Measurements from ENCODE around the gene MMP24OS. TPM values are rescaled to one million over a fixed set of nuclear protein-coding genes. Genes with fewer than 3 reads are reported as not detected.

MMP24OS gene
- total and polyA plus RNA-seq, 2 donors (not counting 1 experiment from before 2014, with no cell fraction given) = 36.3 to 57.0 TPM

DNA sequence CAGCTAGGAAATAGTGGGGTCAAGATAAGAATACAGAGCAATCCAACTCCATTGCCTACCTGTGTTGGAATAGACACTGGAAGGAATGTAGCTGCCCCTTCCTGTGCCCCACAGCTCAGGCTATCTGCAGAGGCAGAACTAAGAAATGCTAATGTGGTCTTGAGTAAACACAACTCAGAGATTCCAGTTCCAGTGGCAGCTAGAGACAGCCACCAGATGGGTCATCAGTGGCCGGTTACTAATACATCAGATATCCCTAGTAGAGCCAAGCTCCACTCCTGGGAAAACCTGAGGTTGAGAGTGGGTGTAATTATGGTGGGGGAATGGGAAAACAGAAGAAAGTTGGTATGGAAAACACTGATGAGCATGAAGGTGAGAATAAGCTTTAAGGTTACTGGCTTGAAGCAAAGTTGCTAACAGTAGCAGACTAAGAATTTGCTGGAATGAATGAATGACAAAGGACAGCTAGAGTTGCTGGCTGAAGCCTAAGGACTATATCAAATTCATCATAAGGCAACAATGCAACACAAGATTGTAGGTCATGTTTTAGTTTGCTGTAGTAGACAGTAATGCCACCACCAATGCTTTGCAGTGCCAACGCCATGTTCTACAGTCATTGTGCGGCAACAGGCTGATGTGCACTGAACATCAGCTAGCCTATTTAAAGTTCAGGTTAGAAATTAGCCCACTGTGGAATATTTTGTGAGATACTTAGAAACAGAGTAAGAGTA is 42.6 kb upstream of the MMP24OS start:
- intact Hi-C loops (cut with micrococcal nuclease) = no loop called here
- H3K9me3 Mint-ChIP-seq (ENCODE audit: insufficient read depth) = no peaks in the 10 kb centered on the region
- Histone ChIP-seq H3K9ac (ENCODE audit: low read length) (no peak overlapping the region), H2AFZ (ENCODE audit: insufficient read depth, low read depth, low read length, poor library complexity, severe bottlenecking) (no peak overlapping the region), H3K36me3 (replicated peaks in 1 of 2; ENCODE audit: control extremely low read depth in 1 of 2, control insufficient read depth in 1 of 2, extremely low read depth in 1 of 2, insufficient read depth in 2 of 2, low read length in 1 of 2) (peaks cover 0 to 7% of the 10 kb centered on the region in 2 experiments), H3K27me3 (replicated peaks in 1 of 4; ENCODE audit: control extremely low read depth in 1 of 4, control insufficient read depth in 3 of 4, insufficient read depth in 4 of 4, low read length in 3 of 4) (no peaks in the 10 kb centered on the region), H3K9me3 (ENCODE audit: control extremely low read depth in 1 of 3, control insufficient read depth in 2 of 3, insufficient read depth in 1 of 3, low read length in 2 of 3) (no peaks in the 10 kb centered on the region), H3K4me1 (ENCODE audit: control insufficient read depth in 2 of 2, insufficient read depth in 2 of 2, low read length in 2 of 2) (no peaks in the 10 kb centered on the region), H3K4me3 (ENCODE audit: control extremely low read depth in 1 of 5, extremely low read depth in 1 of 5, insufficient read depth in 1 of 5, low read depth in 2 of 5, low read length in 4 of 5) (no peak overlapping the region), H3K79me2 (ENCODE audit: control insufficient read depth, insufficient read depth, low read length) (no peaks in the 10 kb centered on the region), H4K20me1 (ENCODE audit: control insufficient read depth, insufficient read depth, low read length, poor library complexity, severe bottlenecking) (no peaks in the 10 kb centered on the region), H3K4me2 (replicated peaks; ENCODE audit: low read depth, low read length, poor library complexity, severe bottlenecking) (no peak overlapping the region), H3K27ac (ENCODE audit: low read length in 2 of 2) (no peak overlapping the region)
- H3K27me3 Mint-ChIP-seq = no peaks in the 10 kb centered on the region
- H3K4me1 Mint-ChIP-seq = no peaks in the 10 kb centered on the region
- no peak overlapping the region for H3K4me3 Mint-ChIP-seq
- ATAC-seq (ENCODE audit: low read depth) (no peak), DNase-seq (no peak)
- CTCF ChIA-PET = interaction anchor here (0.7 to 0.8 kb wide), 3 partner anchors 11 to 17 kb away, joined by 3 to 4 read pairs (median 3); no protein-coding TSS in a partner anchor
- POLR2A ChIA-PET = no interaction called here
- TF ChIP-seq EZH2 (IDR thresholded peaks at IDR 0.05; ENCODE audit: borderline replicate concordance, insufficient read depth, low read depth, low read length, poor library complexity, severe bottlenecking) = no peak
- no peak for TF ChIP-seq CTCF (IDR thresholded peaks at IDR 0.05)
- no peak overlapping the region for H3K27ac Mint-ChIP-seq
- 100% methylated on average over 2 of the region's 3 CpGs for WGBS (ENCODE audit: insufficient coverage)

DNA sequence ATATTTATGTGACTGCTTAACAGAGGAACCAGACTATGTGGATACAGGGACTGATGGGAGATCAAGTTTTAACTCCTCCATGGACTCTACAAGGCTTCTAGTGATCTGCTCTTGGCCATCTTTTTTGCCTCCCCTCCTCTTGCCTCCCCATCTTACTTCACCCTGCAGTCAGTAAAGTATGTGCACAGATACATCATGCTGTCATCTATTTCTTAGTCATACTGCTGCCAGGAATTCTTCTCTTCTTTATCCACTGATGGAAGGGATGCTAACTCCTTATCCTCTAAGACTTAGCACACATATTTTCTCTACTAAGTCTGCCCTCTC is 41.9 kb upstream of the MMP24OS start:
- no peak for TF ChIP-seq EZH2 (IDR thresholded peaks at IDR 0.05; ENCODE audit: borderline replicate concordance, insufficient read depth, low read depth, low read length, poor library complexity, severe bottlenecking)
- TF ChIP-seq CTCF (IDR thresholded peaks at IDR 0.05) = no peak
- intact Hi-C loops (cut with micrococcal nuclease) = no loop called here
- Histone ChIP-seq H3K9me3 (ENCODE audit: control extremely low read depth in 1 of 3, control insufficient read depth in 2 of 3, insufficient read depth in 1 of 3, low read length in 2 of 3) (no peaks in the 10 kb centered on the region), H2AFZ (ENCODE audit: insufficient read depth, low read depth, low read length, poor library complexity, severe bottlenecking) (no peak overlapping the region), H3K36me3 (replicated peaks in 1 of 2; ENCODE audit: control extremely low read depth in 1 of 2, control insufficient read depth in 1 of 2, extremely low read depth in 1 of 2, insufficient read depth in 2 of 2, low read length in 1 of 2) (peaks cover 0 to 7% of the 10 kb centered on the region in 2 experiments), H3K9ac (ENCODE audit: low read length) (no peak overlapping the region), H3K4me2 (replicated peaks; ENCODE audit: low read depth, low read length, poor library complexity, severe bottlenecking) (no peak overlapping the region), H4K20me1 (ENCODE audit: control insufficient read depth, insufficient read depth, low read length, poor library complexity, severe bottlenecking) (no peaks in the 10 kb centered on the region), H3K79me2 (ENCODE audit: control insufficient read depth, insufficient read depth, low read length) (no peaks in the 10 kb centered on the region), H3K27me3 (replicated peaks in 1 of 4; ENCODE audit: control extremely low read depth in 1 of 4, control insufficient read depth in 3 of 4, insufficient read depth in 4 of 4, low read length in 3 of 4) (no peaks in the 10 kb centered on the region), H3K27ac (ENCODE audit: low read length in 2 of 2) (no peak overlapping the region), H3K4me1 (ENCODE audit: control insufficient read depth in 2 of 2, insufficient read depth in 2 of 2, low read length in 2 of 2) (no peaks in the 10 kb centered on the region), H3K4me3 (ENCODE audit: control extremely low read depth in 1 of 5, extremely low read depth in 1 of 5, insufficient read depth in 1 of 5, low read depth in 2 of 5, low read length in 4 of 5) (no peak overlapping the region)
- CTCF ChIA-PET = interaction anchor here (1.2 to 1.8 kb wide), 2 partner anchors 17 to 24 kb away, joined by 3 to 7 read pairs; no protein-coding TSS in a partner anchor
- DNase-seq (no peak), ATAC-seq (ENCODE audit: low read depth) (no peak)
- Mint-ChIP-seq H3K4me3 (no peak overlapping the region), H3K27ac (no peak overlapping the region), H3K9me3 (ENCODE audit: insufficient read depth) (no peaks in the 10 kb centered on the region), H3K4me1 (no peaks in the 10 kb centered on the region), H3K27me3 (no peaks in the 10 kb centered on the region)
- POLR2A ChIA-PET = no interaction called here

All from B cell (primary cell).